Stimulated activated CD8-positive, alpha-beta memory T cell treated with anti-CD3 and anti-CD28 coated beads, Interleukin-7, amount 100 ng/mL, for 24 hours (primary cell): Measurements from ENCODE around the gene FUT6.
"Not testable (repeated sequence)": the region's sequence is repeated elsewhere in the genome, so short reads cannot be mapped to it uniquely, and the experiment has no call there.

ENCODE experiments used
- DNase-seq: peaks from one replicate; pipeline ENCODE4 v3.0.0-alpha.2; 2020; ENCODE audit warnings: low read depth

FUT6 gene

GRCh38 chr19:5857203-5858081 lies 17.9 kb upstream of the FUT6 start:
- DNase-seq, result no peak

- DNase-seq, result not testable (repeated sequence)
Measured at GRCh38 chr19:5855151-5855550, 15.6 kb upstream of the FUT6 start.

- DNase-seq, result not testable (repeated sequence)
Measured at GRCh38 chr19:5854121-5854520, 14.6 kb upstream of the FUT6 start.

GRCh38 chr19:5851302-5851701 lies 11.8 kb upstream of the FUT6 start, which contains the start of gene FUT3:
Gene FUT3 (minus strand): TSS chr19:5851449.
- DNase-seq, result no peak

GRCh38 chr19:5850743-5851293 lies 11.3 kb upstream of the FUT6 start:
- no peak for DNase-seq

GRCh38 chr19:5850189-5850588 lies 10.7 kb upstream of the FUT6 start:
- DNase-seq, result no peak

- not testable (repeated sequence) for DNase-seq
Measured at GRCh38 chr19:5848621-5849020, 9.1 kb upstream of the FUT6 start.

GRCh38 chr19:5847846-5848245 lies 8.3 kb upstream of the FUT6 start:
- not testable (repeated sequence) for DNase-seq

- no peak for DNase-seq
Measured at GRCh38 chr19:5844456-5845433, 5.2 kb upstream of the FUT6 start.

GRCh38 chr19:5843295-5843927 lies 3.9 kb upstream of the FUT6 start:
- no peak for DNase-seq

GRCh38 chr19:5841735-5842111 lies 2.2 kb upstream of the FUT6 start:
- DNase-seq, result not testable (repeated sequence)

GRCh38 chr19:5838353-5839064 lies 993 bp downstream of the FUT6 start:
- no peak for DNase-seq

GRCh38 chr19:5837761-5838352 lies 1.6 kb downstream of the FUT6 start:
- no peak for DNase-seq

- DNase-seq, result no peak
Measured at GRCh38 chr19:5832527-5833216, 6.8 kb downstream of the FUT6 start.

- DNase-seq, result no peak
Measured at GRCh38 chr19:5832061-5832460, 7.4 kb downstream of the FUT6 start.

- DNase-seq, result no peak
Measured at GRCh38 chr19:5831159-5831558, 8.3 kb downstream of the FUT6 start.

GRCh38 chr19:5829567-5830310 lies 9.8 kb downstream of the FUT6 start:
- no peak for DNase-seq

GRCh38 chr19:5828661-5829566 lies 10.6 kb downstream of the FUT6 start:
- DNase-seq, result no peak
